ENCODE results near the gene ANO9.

Gene ANO9, protein sequence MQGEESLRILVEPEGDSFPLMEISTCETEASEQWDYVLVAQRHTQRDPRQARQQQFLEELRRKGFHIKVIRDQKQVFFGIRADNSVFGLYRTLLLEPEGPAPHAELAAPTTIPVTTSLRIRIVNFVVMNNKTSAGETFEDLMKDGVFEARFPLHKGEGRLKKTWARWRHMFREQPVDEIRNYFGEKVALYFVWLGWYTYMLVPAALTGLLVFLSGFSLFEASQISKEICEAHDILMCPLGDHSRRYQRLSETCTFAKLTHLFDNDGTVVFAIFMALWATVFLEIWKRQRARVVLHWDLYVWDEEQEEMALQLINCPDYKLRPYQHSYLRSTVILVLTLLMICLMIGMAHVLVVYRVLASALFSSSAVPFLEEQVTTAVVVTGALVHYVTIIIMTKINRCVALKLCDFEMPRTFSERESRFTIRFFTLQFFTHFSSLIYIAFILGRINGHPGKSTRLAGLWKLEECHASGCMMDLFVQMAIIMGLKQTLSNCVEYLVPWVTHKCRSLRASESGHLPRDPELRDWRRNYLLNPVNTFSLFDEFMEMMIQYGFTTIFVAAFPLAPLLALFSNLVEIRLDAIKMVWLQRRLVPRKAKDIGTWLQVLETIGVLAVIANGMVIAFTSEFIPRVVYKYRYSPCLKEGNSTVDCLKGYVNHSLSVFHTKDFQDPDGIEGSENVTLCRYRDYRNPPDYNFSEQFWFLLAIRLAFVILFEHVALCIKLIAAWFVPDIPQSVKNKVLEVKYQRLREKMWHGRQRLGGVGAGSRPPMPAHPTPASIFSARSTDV

DNA sequence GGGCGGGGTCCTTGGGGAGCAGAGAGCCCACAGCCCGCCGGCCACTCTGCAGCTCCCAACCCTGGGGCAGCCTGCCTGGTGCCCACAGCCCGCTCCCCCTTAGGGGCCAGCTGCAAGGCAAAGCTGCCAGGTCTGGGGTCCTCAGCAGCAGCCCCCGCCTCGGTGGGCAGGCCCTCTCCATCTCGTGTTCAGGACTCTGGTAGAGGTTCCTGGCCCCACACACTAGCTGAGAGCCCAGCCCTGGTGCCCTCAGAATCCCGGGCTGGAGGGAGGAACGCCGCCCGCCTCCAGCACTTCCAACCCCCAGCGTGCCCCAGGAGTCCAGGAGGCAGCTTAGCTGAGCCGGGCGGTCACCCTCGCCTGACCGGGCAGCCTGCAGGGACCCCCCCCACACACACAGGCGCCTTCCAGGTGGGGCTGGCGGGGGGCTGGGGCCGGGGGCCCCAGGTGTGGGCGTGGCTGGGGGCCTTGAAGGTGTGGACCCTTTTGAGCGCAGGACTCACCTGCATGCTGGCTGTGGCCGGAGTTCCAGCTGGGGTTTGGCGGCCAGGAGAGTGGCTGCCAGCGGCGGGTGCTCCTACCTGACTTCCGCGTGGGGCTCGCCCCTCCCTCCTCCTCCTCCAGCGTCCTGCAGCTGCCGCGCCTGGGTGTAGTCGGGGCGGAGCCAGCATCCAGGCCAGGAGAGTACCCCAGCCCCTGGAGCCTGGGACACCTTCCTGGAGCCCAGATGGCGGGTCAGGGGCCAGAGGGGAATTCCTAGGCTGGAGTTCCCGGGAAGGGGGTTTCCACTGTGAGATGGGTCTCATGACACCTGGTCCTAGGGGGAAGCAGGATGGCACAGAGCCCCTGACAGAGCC, at the start of gene ANO9:
Gene ANO9 (minus strand): TSS at position 594 of the 857 bp plus-strand sequence. CDS start 85 bp downstream, at position 509.
- peak; percentile 51 for DNase-seq (ENCODE audit: low read depth)

GRCh38 chr11:491358-491757, 49.5 kb upstream of the ANO9 start:
- no peak for DNase-seq (ENCODE audit: low read depth)

- DNase-seq (ENCODE audit: low read depth) = no peak
Observed at GRCh38 chr11:490930-491260, 49.1 kb upstream of the ANO9 start.

- no peak for DNase-seq (ENCODE audit: low read depth)
Observed at GRCh38 chr11:490186-490929, 48.5 kb upstream of the ANO9 start.

DNA sequence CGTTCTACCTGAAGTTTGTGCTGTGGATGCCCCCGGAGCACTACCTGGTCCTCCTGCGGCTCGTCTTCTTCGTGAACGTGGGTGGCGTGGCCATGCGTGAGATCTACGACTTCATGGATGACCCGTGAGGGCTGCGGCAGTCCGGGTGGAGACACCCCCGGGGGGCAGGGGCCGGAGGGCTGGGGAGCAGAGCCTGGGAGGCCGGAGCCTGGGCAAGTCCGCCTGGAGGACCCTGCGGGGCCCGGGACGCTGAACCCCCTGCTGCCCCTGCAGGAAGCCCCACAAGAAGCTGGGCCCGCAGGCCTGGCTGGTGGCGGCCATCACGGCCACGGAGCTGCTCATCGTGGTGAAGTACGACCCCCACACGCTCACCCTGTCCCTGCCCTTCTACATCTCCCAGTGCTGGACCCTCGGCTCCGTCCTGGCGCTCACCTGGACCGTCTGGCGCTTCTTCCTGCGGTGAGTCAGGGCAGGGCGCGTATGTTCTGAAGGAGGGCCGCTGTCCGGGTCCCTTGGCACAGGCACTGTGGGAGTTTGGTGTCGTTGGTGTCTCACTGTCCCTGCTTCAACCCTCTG, 47.9 kb upstream of the ANO9 start:
- no peak for DNase-seq (ENCODE audit: low read depth)

DNA sequence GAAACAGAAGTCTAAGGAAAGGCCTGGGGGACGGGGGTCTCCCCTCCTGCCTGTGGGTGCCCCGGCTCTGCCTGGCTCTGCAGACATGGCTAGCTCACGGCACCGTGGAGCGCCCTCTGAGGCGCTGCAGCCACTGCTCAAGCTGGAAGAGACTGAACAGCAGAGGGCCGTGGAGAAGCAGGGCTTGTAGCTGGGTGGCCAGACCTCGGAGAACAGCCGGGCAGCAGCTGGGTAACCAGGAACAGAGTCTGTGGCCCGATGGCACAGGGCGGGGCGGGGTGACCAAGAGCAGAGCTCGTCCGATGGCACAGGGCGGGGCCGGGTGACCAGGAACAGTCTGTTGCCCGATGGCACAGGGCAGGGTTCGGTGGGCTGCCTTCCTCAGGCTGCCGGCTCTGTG, 47.2 kb upstream of the ANO9 start:
- no peak for DNase-seq (ENCODE audit: low read depth)

GRCh38 chr11:488579-488978, 46.8 kb upstream of the ANO9 start:
- no peak for DNase-seq (ENCODE audit: low read depth)

- DNase-seq (ENCODE audit: low read depth) = no peak
Observed at GRCh38 chr11:488062-488461, 46.3 kb upstream of the ANO9 start.

GRCh38 chr11:487571-488021, 45.8 kb upstream of the ANO9 start:
- DNase-seq (ENCODE audit: low read depth) = no peak

GRCh38 chr11:486189-486588, 44.4 kb upstream of the ANO9 start:
- no peak for DNase-seq (ENCODE audit: low read depth)

DNA sequence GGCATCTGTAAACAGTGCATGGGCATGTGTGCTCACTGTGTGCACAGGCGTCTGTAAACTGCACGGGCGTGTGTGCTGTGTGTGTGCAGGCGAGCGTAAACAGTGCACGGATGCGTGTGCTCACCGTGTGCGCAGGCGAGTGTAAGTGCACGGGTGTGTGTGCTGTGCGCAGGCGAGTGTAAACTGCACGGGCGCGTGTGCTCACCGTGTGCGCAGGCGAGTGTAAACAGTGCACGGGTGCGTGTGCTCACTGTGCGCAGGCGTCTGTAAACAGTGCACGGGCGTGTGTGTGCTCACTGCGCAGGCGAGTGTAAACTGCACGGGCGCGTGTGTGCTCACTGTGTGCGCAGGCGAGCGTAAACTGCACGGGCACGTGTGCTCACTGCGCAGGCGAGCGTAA, 42.8 kb upstream of the ANO9 start:
- no peak for DNase-seq (ENCODE audit: low read depth)

DNA sequence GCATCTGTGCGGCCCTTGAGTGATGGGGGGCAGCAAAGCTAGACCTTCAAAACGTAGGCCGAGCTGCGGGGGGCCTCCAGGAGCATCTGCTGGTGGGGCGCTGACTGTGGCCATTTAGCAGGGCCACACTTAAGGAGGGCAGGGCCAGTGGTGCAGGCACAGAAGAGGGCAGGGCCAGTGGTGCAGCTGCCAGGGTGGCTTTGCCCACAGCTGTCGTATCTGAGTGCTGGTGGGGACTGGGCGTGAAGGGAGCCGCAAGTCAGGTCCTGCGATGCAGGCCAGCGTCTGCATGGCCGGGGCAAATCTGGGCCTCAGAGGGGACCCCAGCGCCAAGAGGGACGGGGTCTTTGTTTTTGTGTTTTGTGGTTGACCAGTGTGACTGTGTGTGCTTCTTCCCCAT, 37.5 kb upstream of the ANO9 start:
- DNase-seq (ENCODE audit: low read depth) = no peak

DNA sequence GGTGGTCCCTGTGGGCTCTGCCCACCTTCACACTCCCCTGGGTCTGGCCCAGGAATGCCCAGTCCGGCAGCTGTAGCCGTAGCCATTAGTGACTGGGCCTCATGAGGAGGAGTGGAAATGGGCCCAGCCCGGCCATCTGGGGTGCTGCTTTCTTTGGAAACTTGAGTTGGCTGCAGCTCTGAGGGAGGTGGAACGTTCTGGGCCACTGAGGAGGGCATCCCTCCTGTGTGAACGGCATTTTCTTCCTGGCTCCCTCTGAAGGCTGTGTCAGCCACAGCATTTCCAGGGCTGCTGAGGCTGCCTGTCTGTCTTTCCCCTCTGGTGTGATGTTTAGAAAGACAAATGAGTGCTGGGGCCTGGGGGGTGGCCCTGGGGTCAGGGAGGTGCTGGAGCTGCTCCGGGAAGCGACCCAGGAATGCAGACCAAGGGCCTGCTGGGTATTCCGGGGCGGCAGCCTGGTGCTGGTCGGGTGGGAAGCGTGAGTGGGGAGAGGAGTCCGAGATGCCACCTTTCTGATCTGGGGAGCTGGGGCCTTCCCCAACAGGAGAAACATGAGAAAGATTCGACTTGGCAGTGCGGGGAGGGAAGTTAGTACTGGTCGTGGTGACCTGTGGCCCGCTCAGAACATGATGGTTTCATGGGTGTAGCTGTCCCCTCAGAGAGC, 35.4 kb upstream of the ANO9 start:
- DNase-seq (ENCODE audit: low read depth) = no peak

DNA sequence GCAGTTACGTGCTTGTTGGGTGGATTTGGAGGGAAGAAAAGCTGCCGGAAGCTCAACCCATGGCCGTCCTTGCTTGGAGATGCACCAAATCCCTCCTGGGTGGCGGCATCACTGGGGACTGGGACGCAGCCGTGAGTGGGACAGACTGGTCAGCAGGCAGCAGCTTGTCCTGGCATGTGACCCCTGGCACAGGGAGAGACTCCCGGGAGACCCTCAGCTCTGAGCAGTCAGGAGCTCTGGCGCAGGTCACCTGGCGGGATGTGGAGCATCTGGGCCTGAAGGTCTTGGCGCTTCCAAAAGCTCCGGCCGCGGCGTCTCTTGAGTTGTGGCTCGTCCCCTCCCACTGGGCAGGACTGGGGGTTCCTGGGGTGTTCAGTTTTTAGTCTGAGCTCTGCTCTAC, 34.6 kb upstream of the ANO9 start:
- no peak for DNase-seq (ENCODE audit: low read depth)

DNA sequence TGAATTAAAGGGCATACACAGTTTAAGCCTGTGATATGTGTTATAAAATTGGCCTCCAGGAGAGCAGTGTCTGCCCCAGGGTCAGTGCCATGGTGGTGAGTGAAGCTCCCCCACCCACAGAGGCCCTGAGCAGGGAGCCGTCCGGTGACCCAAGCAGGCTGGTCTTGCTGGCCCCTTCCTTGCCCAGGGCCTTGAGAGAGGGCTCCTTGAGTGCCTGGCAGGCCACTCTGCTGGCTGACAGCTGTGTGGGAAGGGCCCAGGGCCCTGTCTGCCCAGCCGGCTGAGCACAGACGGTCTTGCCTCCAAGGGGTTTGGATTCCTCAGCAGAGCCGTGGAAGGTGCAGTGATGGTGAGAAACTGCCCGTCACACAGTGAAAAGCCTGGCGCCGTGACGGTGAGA, 34.1 kb upstream of the ANO9 start:
- DNase-seq (ENCODE audit: low read depth) = no peak

DNA sequence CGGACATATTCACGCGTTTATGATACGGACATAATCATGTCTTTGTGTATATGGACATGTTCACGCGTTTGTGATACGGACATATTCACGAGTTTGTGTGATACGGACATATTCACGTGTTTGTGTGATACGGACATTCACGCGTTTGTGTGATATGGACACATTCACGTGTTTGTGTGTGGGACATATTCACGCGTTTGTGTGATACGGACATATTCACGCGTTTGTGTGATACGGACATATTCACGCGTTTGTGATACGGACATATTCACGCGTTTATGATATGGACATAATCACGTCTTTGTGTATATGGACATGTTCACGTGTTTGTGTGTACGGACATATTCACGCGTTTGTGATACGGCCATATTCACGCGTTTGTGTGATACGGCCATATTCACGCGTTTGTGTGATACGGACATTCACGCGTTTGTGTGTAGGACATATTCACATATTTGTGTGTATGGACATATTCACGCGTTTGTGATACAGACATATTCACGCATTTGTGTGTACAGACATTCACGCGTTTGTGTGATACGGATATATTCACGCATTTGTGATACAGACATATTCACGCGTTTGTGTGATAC, 33.2 kb upstream of the ANO9 start:
- DNase-seq (ENCODE audit: low read depth) = no peak

- DNase-seq (ENCODE audit: low read depth) = no peak
Observed at GRCh38 chr11:473962-474785, 32.4 kb upstream of the ANO9 start.

DNA sequence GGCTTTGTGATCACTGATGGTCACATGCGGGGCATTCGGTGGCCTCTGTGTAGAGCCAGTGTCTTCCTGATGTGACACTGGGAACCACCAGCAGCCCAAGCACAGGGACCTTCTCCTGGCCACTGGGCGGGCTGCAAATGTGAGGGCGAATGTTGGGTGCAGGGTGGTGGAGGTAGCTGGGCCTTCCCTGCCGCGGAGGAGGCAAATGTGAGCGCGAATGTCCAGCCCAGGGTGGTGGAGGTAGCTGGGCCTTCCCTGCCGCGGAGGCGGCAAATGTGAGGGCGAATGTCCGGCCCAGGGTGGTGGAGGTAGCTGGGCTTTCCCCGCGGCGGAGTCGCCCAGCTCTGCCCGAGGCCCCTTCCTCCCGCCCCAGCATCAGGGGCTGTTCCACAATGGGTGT, 31.6 kb upstream of the ANO9 start:
- DNase-seq (ENCODE audit: low read depth) = no peak

- no peak for DNase-seq (ENCODE audit: low read depth)
Observed at GRCh38 chr11:472816-473215, 31.0 kb upstream of the ANO9 start.

DNA sequence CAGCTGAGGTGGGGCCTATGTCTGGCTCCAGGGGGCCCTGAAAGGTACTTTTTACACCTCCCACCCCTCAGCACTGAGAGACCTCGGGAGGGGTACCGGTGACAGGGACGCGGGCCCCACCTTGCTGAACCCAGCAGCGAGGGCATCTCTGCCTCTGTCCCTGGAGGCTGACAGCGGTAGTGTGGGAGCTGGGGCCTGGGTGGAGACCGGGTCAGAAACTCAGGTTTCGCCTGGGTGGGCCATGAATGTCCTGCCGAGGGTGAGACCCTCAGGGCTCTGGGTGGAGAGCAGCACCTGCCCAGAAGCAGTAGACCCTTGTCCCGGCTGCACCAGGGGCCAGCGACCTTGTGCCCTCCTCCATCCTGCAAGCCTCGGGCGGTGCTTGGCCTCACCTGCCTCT, 30.5 kb upstream of the ANO9 start:
- no peak for DNase-seq (ENCODE audit: low read depth)

All from activated T-helper 9 cell treated with anti-CD3 and anti-CD28 coated beads, Interleukin-2, amount 50 U/mL, for 16 hours (primary cell).